Measurements from ENCODE around the gene CARD14.

- TF ChIP-seq EZH2 (IDR thresholded peaks at IDR 0.05; ENCODE audit: borderline replicate concordance, insufficient read depth, low read depth, low read length, poor library complexity, severe bottlenecking), result no peak
- TF ChIP-seq, protein P1, sequence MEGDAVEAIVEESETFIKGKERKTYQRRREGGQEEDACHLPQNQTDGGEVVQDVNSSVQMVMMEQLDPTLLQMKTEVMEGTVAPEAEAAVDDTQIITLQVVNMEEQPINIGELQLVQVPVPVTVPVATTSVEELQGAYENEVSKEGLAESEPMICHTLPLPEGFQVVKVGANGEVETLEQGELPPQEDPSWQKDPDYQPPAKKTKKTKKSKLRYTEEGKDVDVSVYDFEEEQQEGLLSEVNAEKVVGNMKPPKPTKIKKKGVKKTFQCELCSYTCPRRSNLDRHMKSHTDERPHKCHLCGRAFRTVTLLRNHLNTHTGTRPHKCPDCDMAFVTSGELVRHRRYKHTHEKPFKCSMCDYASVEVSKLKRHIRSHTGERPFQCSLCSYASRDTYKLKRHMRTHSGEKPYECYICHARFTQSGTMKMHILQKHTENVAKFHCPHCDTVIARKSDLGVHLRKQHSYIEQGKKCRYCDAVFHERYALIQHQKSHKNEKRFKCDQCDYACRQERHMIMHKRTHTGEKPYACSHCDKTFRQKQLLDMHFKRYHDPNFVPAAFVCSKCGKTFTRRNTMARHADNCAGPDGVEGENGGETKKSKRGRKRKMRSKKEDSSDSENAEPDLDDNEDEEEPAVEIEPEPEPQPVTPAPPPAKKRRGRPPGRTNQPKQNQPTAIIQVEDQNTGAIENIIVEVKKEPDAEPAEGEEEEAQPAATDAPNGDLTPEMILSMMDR (IDR thresholded peaks at IDR 0.05), result no peak
These were observed 13.0 kb downstream of the CARD14 start for GRCh38 chr17:80182845-80183223.

Data from B cell (primary cell).